ENCODE measurements around the gene ADAMTSL4. TPM values are rescaled to one million over a fixed set of nuclear protein-coding genes. Genes with fewer than 3 reads are reported as not detected.

The ADAMTSL4 gene
- total RNA-seq, result 6.3 and 10.4 TPM in 2 replicates

DNA sequence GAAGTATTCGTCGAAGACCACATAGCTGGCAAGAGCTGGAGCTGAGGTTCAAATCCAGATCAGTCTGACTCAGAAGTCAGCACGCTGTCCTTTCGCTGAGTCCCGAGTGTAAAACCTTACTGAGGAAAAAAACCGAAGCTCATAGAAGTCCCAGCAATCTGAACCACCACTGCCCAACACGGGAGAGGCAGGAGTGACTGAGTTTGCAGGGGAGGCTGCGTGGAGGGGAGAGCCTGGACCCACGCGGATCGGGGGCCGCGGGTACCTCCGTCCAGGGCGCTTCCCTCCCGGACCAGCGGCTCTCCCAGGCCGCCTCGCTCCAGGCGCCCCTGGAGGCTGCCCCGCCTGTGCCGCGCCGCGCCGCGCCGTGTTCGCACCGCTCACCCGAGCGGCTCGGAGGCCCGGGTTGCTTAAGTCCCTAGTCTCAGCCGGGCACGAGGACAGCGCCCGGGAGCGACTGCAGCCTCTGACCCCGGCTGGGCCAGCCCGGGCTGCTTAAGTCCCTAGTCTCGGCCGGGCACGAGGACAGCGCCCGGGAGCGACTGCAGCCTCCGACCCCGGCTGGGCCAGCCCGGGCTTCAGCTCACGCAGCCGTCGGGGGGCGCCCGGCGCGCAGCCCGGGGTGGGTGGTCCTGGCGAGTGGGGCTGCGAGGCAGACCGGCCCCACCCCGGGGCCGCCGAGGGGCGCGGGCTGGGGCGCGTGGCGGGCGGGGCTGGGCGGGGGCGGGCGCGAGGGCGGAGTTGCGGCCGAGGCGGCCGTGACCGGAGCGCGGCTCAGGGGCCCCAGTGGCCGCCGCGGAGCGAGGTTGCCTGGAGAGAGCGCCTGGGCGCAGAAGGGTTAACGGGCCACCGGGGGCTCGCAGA lies at the start of gene ADAMTSL4:
ADAMTSL4 (plus strand) TSS at position 777 of the 864 bp plus-strand sequence. CDS start 2,881 bp downstream, outside the sequence.

GRCh38 chr1:150507912-150508864 lies 41.0 kb upstream of the ADAMTSL4 start, which contains the start of gene ECM1:
ECM1 (plus strand) TSS chr1:150508109; CDS start chr1:150508210, 101 bp downstream.

GRCh38 chr1:150515328-150516049 lies 33.7 kb upstream of the ADAMTSL4 start, which contains the start of gene FALEC:
FALEC (plus strand) TSS chr1:150515752.

GRCh38 chr1:150579110-150579944 lies 30.1 kb downstream of the ADAMTSL4 start, which contains the start of gene MCL1:
MCL1 (minus strand) TSS chr1:150579610; CDS start chr1:150579530, 80 bp downstream.

Other genes with a start within 250 kb of the ADAMTSL4 start
- gene PRPF3, start 227.9 kb upstream of the ADAMTSL4 start, total RNA-seq, result 40.6 and 43.3 TPM in 2 replicates
- 6.6 and 8.1 TPM in 2 replicates for gene RPRD2, start 185.3 kb upstream of the ADAMTSL4 start, total RNA-seq
- 12.2 and 18.4 TPM in 2 replicates for gene TARS2, start 62.0 kb upstream of the ADAMTSL4 start, total RNA-seq
- 16.4 and 22.4 TPM in 2 replicates for gene ECM1, start 41.3 kb upstream of the ADAMTSL4 start, total RNA-seq
- 0.31 TPM in 1 of 2 replicates, not detected in the other for gene FALEC, start 33.7 kb upstream of the ADAMTSL4 start, total RNA-seq
- gene MCL1, start 30.2 kb downstream of the ADAMTSL4 start, total RNA-seq, result 265 and 309 TPM in 2 replicates
- 105 and 112 TPM in 2 replicates for gene ENSA, start 80.2 kb downstream of the ADAMTSL4 start, total RNA-seq
- gene GOLPH3L, start 147.7 kb downstream of the ADAMTSL4 start, total RNA-seq, result 9.6 and 11.5 TPM in 2 replicates
- 0.31 and 0.40 TPM in 2 replicates for gene HORMAD1, start 171.5 kb downstream of the ADAMTSL4 start, total RNA-seq
- 25.8 and 41.1 TPM in 2 replicates for gene CTSS, start 216.4 kb downstream of the ADAMTSL4 start, total RNA-seq